Upper lobe of right lung (tissue), 1 donor: Measurements from ENCODE around the gene HMGN1. TPM values are rescaled to one million over a fixed set of nuclear protein-coding genes. Genes with fewer than 3 reads are reported as not detected.

Experiments used
- ATAC-seq: fragments of 200-7000 bp; cut with Tn5 transposase; one replicate; pipeline ENCODE4 v1.9.1; 2020; ENCODE audit warnings: mild to moderate bottlenecking, moderate library complexity
- DNase-seq: peaks from one replicate; pipeline ENCODE4 v3.0.0-alpha.2; 2020
- H3K27ac ChIP-seq: fragments of 200-600 bp; one replicate; pipeline ENCODE4 v1.8.0; 2022
- H3K27me3 ChIP-seq: fragments of 200-600 bp; one replicate; pipeline ENCODE4 v1.8.0; 2022; ENCODE audit warnings: mild to moderate bottlenecking
- H3K36me3 ChIP-seq: fragments of 200-600 bp; one replicate; pipeline ENCODE4 v1.8.0; 2022
- H3K4me1 ChIP-seq: fragments of 200-600 bp; one replicate; pipeline ENCODE4 v1.8.0; 2022
- H3K4me3 ChIP-seq: fragments of 200-600 bp; one replicate; pipeline ENCODE4 v1.8.0; 2022; ENCODE audit warnings: mild to moderate bottlenecking
- H3K9me3 ChIP-seq: fragments of 200-600 bp; one replicate; pipeline ENCODE4 v1.8.0; 2022
- intact Hi-C: fragments of 100-400 bp; cut with DNase I; formaldehyde crosslinking; loops from one replicate; pipeline ENCODE4 v1.11.0; 2022
- total RNA-seq: library from RNA; stranded (reverse); fragmentation: NEBNext Ultra II Directional; extraction: Animal tissue kit (Norgen Biotek cat#: 25700); gene quantifications from one replicate; pipeline ENCODE4 v1.2.1, GENCODE V29; 2021
- TF ChIP-seq, protein P1 (sequence below): fragments of 200-600 bp; IDR thresholded peaks from one replicate; pipeline ENCODE4 v1.8.0; 2022; ENCODE audit warnings: antibody characterized with exemption
- donor health status: DM: no; HTN: yes; CAD: no; lungs with severe emphysema.

The HMGN1 gene
- total RNA-seq, 1 donor from 2014 or later: 170 TPM

DNA sequence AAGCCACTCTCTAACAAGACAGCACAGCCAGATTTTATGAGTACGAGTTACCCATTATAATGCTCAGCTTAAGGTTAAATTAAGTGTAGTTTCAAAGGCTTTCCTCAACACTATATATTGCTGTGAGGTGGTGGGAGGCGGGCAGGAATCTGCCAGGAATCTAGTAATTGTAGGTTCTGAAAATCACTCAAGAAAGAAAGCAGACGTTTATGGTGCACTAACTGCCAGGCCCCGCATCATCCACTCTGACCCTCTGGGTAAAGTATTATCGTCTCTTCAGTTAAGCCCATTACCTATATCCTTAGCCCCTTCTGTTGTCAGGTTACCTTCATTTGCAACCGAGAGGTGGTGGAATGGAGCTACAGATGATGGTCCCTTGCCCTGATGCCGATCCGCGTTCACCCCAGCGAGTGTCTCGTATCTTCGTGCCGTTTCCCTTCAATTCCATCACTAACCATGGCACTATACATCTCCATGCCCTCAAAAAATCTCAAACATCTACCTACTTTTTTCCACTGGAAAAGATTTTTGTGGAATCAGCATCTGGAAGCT, 12.4 kb downstream of the HMGN1 start:
- Histone ChIP-seq H3K4me1 (no peaks in the 10 kb centered on the region), H3K27ac (no peak overlapping the region), H3K4me3 (no peak overlapping the region), H3K36me3 (peaks cover 10% of the 10 kb centered on the region), H3K9me3 (no peaks in the 10 kb centered on the region), H3K27me3 (no peaks in the 10 kb centered on the region)
- intact Hi-C loops: no loop called here
- TF ChIP-seq, protein P1, sequence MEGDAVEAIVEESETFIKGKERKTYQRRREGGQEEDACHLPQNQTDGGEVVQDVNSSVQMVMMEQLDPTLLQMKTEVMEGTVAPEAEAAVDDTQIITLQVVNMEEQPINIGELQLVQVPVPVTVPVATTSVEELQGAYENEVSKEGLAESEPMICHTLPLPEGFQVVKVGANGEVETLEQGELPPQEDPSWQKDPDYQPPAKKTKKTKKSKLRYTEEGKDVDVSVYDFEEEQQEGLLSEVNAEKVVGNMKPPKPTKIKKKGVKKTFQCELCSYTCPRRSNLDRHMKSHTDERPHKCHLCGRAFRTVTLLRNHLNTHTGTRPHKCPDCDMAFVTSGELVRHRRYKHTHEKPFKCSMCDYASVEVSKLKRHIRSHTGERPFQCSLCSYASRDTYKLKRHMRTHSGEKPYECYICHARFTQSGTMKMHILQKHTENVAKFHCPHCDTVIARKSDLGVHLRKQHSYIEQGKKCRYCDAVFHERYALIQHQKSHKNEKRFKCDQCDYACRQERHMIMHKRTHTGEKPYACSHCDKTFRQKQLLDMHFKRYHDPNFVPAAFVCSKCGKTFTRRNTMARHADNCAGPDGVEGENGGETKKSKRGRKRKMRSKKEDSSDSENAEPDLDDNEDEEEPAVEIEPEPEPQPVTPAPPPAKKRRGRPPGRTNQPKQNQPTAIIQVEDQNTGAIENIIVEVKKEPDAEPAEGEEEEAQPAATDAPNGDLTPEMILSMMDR: no peak
- no peak for ATAC-seq
- no peak for DNase-seq

DNA sequence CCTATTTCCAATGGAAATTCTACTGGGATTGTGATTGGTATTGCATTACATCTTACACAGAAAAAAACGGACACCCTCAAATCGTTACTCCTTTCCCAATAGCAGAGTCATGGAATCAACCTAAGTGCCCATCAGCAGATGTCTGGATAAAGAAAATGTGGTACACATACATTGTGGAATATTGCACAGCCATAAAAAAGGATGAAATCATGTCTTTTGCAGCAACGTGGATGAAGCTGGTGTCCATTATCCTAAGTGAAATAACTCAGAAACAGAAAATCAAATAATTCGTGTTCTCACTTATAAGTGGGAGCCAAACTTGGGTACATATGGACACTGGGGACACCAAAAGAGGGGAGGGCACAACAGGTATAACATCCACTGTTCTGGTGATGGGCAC, 14.3 kb downstream of the HMGN1 start:
- no peak overlapping the region for H3K4me3 ChIP-seq
- no peaks in the 10 kb centered on the region for H3K27me3 ChIP-seq
- intact Hi-C loops: no loop called here
- TF ChIP-seq, protein P1: no peak
- DNase-seq: no peak
- no peak for ATAC-seq
- no peaks in the 10 kb centered on the region for H3K9me3 ChIP-seq
- H3K27ac ChIP-seq: no peak overlapping the region
- H3K4me1 ChIP-seq: no peaks in the 10 kb centered on the region
- H3K36me3 ChIP-seq: no peaks in the 10 kb centered on the region

DNA sequence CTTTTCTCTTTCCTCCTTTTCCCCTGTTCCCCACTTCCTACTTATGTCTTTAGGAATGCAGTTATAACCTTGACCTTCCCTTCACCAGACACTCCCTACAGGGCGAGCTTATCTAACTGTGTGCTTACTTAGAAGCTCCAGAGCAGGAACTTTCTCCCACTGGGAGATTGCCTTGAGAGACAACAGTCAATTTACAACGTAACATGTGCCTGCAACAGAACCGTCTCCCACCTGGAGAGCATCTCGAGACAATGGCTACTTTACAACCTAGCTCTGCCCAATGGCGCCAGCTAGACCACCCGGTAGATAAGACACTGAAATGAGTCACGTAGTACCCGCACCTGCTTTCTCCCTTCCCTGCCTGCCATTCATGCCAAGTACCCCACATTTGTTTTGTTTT, 16.7 kb downstream of the HMGN1 start:
- H3K27ac ChIP-seq: no peak overlapping the region
- intact Hi-C loops: no loop called here
- no peaks in the 10 kb centered on the region for H3K27me3 ChIP-seq
- no peak for DNase-seq
- H3K36me3 ChIP-seq: no peaks in the 10 kb centered on the region
- no peaks in the 10 kb centered on the region for H3K9me3 ChIP-seq
- TF ChIP-seq, protein P1: no peak
- no peaks in the 10 kb centered on the region for H3K4me1 ChIP-seq
- H3K4me3 ChIP-seq: no peak overlapping the region
- ATAC-seq: no peak

DNA sequence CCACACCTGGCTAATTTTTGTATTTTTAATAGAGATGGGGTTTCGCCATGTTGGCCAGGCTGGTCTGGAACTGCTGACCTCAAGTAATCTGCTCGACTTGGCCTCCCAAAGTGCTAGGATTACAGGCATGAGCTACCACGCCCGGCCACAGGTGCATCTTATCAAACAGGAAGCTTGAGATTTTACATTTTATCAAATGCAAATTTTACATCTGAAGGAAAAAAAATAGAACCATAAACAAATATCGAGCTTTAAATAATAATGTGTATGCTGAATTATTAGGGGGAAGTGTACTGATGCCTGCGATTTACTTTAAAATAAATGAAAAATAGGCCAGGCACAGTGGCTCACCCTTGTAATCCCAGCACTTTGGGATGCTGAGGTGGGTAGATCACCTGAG, 18.9 kb downstream of the HMGN1 start:
- TF ChIP-seq, protein P1: no peak
- intact Hi-C loops: no loop called here
- DNase-seq (no peak), ATAC-seq (no peak)
- Histone ChIP-seq H3K27ac (no peak overlapping the region), H3K4me1 (no peaks in the 10 kb centered on the region), H3K9me3 (no peaks in the 10 kb centered on the region), H3K27me3 (no peaks in the 10 kb centered on the region), H3K36me3 (no peaks in the 10 kb centered on the region), H3K4me3 (no peak overlapping the region)

DNA sequence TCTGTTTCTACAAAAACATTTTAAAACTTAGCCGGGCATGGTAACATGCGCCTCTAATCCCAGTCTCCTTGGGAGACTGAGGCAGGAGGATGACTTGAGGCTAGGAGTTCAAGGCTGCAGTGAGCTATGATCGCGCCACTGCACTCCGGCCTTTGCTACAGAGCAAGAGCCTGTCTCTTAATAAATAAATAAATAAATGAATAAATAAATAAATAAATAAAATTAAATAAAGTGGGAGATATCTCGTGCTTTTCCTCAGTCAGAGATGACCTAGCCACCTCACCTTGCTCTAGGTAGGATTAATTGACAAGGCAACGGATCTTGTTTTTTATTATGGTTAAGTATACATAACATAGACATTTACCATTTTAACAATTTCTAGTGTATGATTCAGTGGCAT, 21.2 kb downstream of the HMGN1 start:
- Histone ChIP-seq H3K27me3 (no peaks in the 10 kb centered on the region), H3K9me3 (no peaks in the 10 kb centered on the region), H3K27ac (no peak overlapping the region), H3K4me1 (no peaks in the 10 kb centered on the region), H3K36me3 (no peaks in the 10 kb centered on the region), H3K4me3 (no peak overlapping the region)
- DNase-seq (no peak), ATAC-seq (no peak)
- intact Hi-C loops: no loop called here
- TF ChIP-seq, protein P1: no peak
